Astrocyte (in vitro differentiated cells and primary cell): ENCODE results near the gene COX7A2.

Experiments
- CTCF ChIP-seq: IDR thresholded peaks from 2 replicates; pipeline ENCODE4 v1.5.1; 2011; ENCODE audit warnings: low read depth, mild to moderate bottlenecking, inconsistent platforms, low read length, moderate library complexity; ENCODE audit not compliant: insufficient read depth
- EZH2 ChIP-seq: IDR thresholded peaks from 2 replicates; pipeline ENCODE4 v1.6.1; 2012; ENCODE audit warnings: mild to moderate bottlenecking, low read length, inconsistent platforms; ENCODE audit not compliant: insufficient read depth

GRCh38 chr6:75268121-75268987, 24.8 kb upstream of the COX7A2 start:
- TF ChIP-seq CTCF (no peak), EZH2 (no peak)
